Activated naive CD4-positive, alpha-beta T cell treated with anti-CD3 and anti-CD28 coated beads, Interleukin-2, amount 10 ng/mL, durations not matched to agents 7 days and 5 days (primary cell): ENCODE results near the gene NPFFR1.
A peak's percentile ranks its signal among the peaks of the same experiment; 100 is the strongest.
"Not testable (repeated sequence)": the region's sequence is repeated elsewhere in the genome, so short reads cannot be mapped to it uniquely, and the experiment has no call there.

Source experiments
- CTCF ChIA-PET: fragments of 350-600 bp; sonication (Branson Sonifier 250); formaldehyde crosslinking; loops from one replicate; lab custom pipeline; 2021; ENCODE audit warnings: antibody characterized with exemption; lab: Charles Lee
- DNase-seq: peaks from one replicate; pipeline ENCODE4 v3.0.0-alpha.2; 2020
- H3K27ac Mint-ChIP-seq: one replicate; pipeline ENCODE4 v1.8.0; 2021; ENCODE audit warnings: mild to moderate bottlenecking, moderate library complexity, mixed read lengths
- H3K27me3 Mint-ChIP-seq: one replicate; pipeline ENCODE4 v1.8.0; 2021; ENCODE audit warnings: mild to moderate bottlenecking, mixed read lengths
- H3K36me3 Mint-ChIP-seq: one replicate; pipeline ENCODE4 v1.8.0; 2021; ENCODE audit warnings: mixed read lengths
- H3K4me1 Mint-ChIP-seq: one replicate; pipeline ENCODE4 v1.8.0; 2021; ENCODE audit warnings: mixed read lengths
- H3K4me3 Mint-ChIP-seq: one replicate; pipeline ENCODE4 v1.8.0; 2021; ENCODE audit warnings: mild to moderate bottlenecking, moderate library complexity, mixed read lengths
- H3K9me3 Mint-ChIP-seq: one replicate; pipeline ENCODE4 v1.8.0; 2021; ENCODE audit warnings: mixed read lengths

Gene NPFFR1

GRCh38 chr10:70253878-70254765, 29.7 kb downstream of the NPFFR1 start:
- H3K9me3 Mint-ChIP-seq, result no peaks in the 10 kb centered on the region
- H3K27me3 Mint-ChIP-seq, result peaks cover 79% of the 10 kb centered on the region
- H3K27ac Mint-ChIP-seq, result no peak overlapping the region
- no peaks in the 10 kb centered on the region for H3K36me3 Mint-ChIP-seq
- no peak for DNase-seq
- peaks cover 11% of the 10 kb centered on the region for H3K4me1 Mint-ChIP-seq
- CTCF ChIA-PET, result no interaction called here
- no peak overlapping the region for H3K4me3 Mint-ChIP-seq

- H3K4me1 Mint-ChIP-seq, result peaks cover 9% of the 10 kb centered on the region
- H3K36me3 Mint-ChIP-seq, result no peaks in the 10 kb centered on the region
- H3K4me3 Mint-ChIP-seq, result no peak overlapping the region
- DNase-seq, result no peak
- CTCF ChIA-PET, result no interaction called here
- H3K9me3 Mint-ChIP-seq, result no peaks in the 10 kb centered on the region
- no peak overlapping the region for H3K27ac Mint-ChIP-seq
- peaks cover 66% of the 10 kb centered on the region for H3K27me3 Mint-ChIP-seq
These were observed 32.7 kb downstream of the NPFFR1 start for GRCh38 chr10:70250961-70251680.

GRCh38 chr10:70247360-70247759, 36.4 kb downstream of the NPFFR1 start:
- Mint-ChIP-seq H3K4me1 (no peaks in the 10 kb centered on the region), H3K4me3 (no peak overlapping the region), H3K27ac (no peak overlapping the region), H3K27me3 (peaks cover 52% of the 10 kb centered on the region), H3K9me3 (no peaks in the 10 kb centered on the region), H3K36me3 (no peaks in the 10 kb centered on the region)
- CTCF ChIA-PET, result no interaction called here
- DNase-seq, result no peak

GRCh38 chr10:70241081-70241480, 42.7 kb downstream of the NPFFR1 start:
- CTCF ChIA-PET, result interaction anchor here (0.7 to 0.8 kb wide), 2 partner anchors 9 to 19 kb away, joined by 3 to 4 read pairs; no protein-coding TSS in a partner anchor
- no peak overlapping the region for H3K27ac Mint-ChIP-seq
- no peaks in the 10 kb centered on the region for H3K4me1 Mint-ChIP-seq
- peaks cover 23% of the 10 kb centered on the region for H3K27me3 Mint-ChIP-seq
- no peak for DNase-seq
- no peak overlapping the region for H3K4me3 Mint-ChIP-seq
- H3K36me3 Mint-ChIP-seq, result no peaks in the 10 kb centered on the region
- peaks cover 3% of the 10 kb centered on the region for H3K9me3 Mint-ChIP-seq

- H3K27me3 Mint-ChIP-seq, result peaks cover 15% of the 10 kb centered on the region
- CTCF ChIA-PET, H3K27ac Mint-ChIP-seq, H3K9me3 Mint-ChIP-seq, H3K4me3 Mint-ChIP-seq, H3K4me1 Mint-ChIP-seq, H3K36me3 Mint-ChIP-seq, DNase-seq: not testable (repeated sequence)
These were observed 43.8 kb downstream of the NPFFR1 start for GRCh38 chr10:70239986-70240385.

GRCh38 chr10:70239077-70239976, 44.5 kb downstream of the NPFFR1 start:
- H3K27ac Mint-ChIP-seq, H3K4me1 Mint-ChIP-seq, H3K36me3 Mint-ChIP-seq, H3K4me3 Mint-ChIP-seq, H3K9me3 Mint-ChIP-seq, DNase-seq, CTCF ChIA-PET: not testable (repeated sequence)
- peaks cover 10% of the 10 kb centered on the region for H3K27me3 Mint-ChIP-seq

GRCh38 chr10:70237958-70238536, 45.8 kb downstream of the NPFFR1 start:
- H3K9me3 Mint-ChIP-seq, H3K4me3 Mint-ChIP-seq, DNase-seq, H3K36me3 Mint-ChIP-seq, H3K27ac Mint-ChIP-seq, H3K27me3 Mint-ChIP-seq: not testable (repeated sequence)
- CTCF ChIA-PET, result interaction anchor here (1.1 kb wide), 1 partner anchor 29 kb away, joined by 3 read pairs; no protein-coding TSS in a partner anchor
- peaks cover 14% of the 10 kb centered on the region for H3K4me1 Mint-ChIP-seq

- no peaks in the 10 kb centered on the region for H3K9me3 Mint-ChIP-seq
- DNase-seq, result no peak
- no peaks in the 10 kb centered on the region for H3K27me3 Mint-ChIP-seq
- no peak overlapping the region for H3K4me3 Mint-ChIP-seq
- peak overlapping the region; percentile 50 for H3K27ac Mint-ChIP-seq
- H3K4me1 Mint-ChIP-seq, result peaks cover 31% of the 10 kb centered on the region
- CTCF ChIA-PET, result no interaction called here
- H3K36me3 Mint-ChIP-seq, result peaks cover 3% of the 10 kb centered on the region
These were observed 48.9 kb downstream of the NPFFR1 start for GRCh38 chr10:70234668-70235447.

GRCh38 chr10:70233939-70234300, 49.9 kb downstream of the NPFFR1 start:
- Mint-ChIP-seq H3K4me3 (peak overlapping the region; percentile 73), H3K27ac (peak overlapping the region; percentile 85), H3K27me3 (no peaks in the 10 kb centered on the region), H3K4me1 (peaks cover 38% of the 10 kb centered on the region), H3K36me3 (peaks cover 6% of the 10 kb centered on the region), H3K9me3 (no peaks in the 10 kb centered on the region)
- CTCF ChIA-PET, result interaction anchor here (0.7 to 2.8 kb wide), 4 partner anchors 12 to 130 kb away, joined by 3 to 21 read pairs (median 4); no protein-coding TSS in a partner anchor
- DNase-seq, result no peak

- CTCF ChIA-PET, result interaction anchor here (0.7 to 2.8 kb wide), 7 partner anchors 11 to 130 kb away, joined by 3 to 30 read pairs (median 3); no protein-coding TSS in a partner anchor
- Mint-ChIP-seq H3K4me3 (peak within 1 kb of the TSS; percentile 73), H3K4me1 (peaks cover 44% of the 10 kb centered on the region), H3K27me3 (no peaks in the 10 kb centered on the region), H3K27ac (peak within 1 kb of the TSS; percentile 85), H3K36me3 (peaks cover 11% of the 10 kb centered on the region), H3K9me3 (no peaks in the 10 kb centered on the region)
- peak; percentile 99 for DNase-seq
These were observed 50.5 kb downstream of the NPFFR1 start, which contains the start of gene PPA1 for GRCh38 chr10:70233109-70233938. TSS of gene PPA1 (minus strand) at chr10:70233429. CDS start at chr10:70233327, 102 bp downstream.

GRCh38 chr10:70232859-70233108, 51.0 kb downstream of the NPFFR1 start:
- H3K4me3 Mint-ChIP-seq, result peak overlapping the region; percentile 73
- H3K27ac Mint-ChIP-seq, result peak overlapping the region; percentile 81
- DNase-seq, result no peak
- CTCF ChIA-PET, result interaction anchor here (1.0 to 2.8 kb wide), 7 partner anchors 9 to 131 kb away, joined by 3 to 30 read pairs (median 4); partner anchors contain the start of gene TYSND1
- no peaks in the 10 kb centered on the region for H3K27me3 Mint-ChIP-seq
- H3K9me3 Mint-ChIP-seq, result no peaks in the 10 kb centered on the region
- peaks cover 48% of the 10 kb centered on the region for H3K4me1 Mint-ChIP-seq
- peaks cover 11% of the 10 kb centered on the region for H3K36me3 Mint-ChIP-seq

GRCh38 chr10:70232155-70232858, 51.5 kb downstream of the NPFFR1 start:
- peak overlapping the region; percentile 73 for H3K4me3 Mint-ChIP-seq
- no peaks in the 10 kb centered on the region for H3K9me3 Mint-ChIP-seq
- H3K27ac Mint-ChIP-seq, result peak overlapping the region; percentile 81
- peaks cover 48% of the 10 kb centered on the region for H3K4me1 Mint-ChIP-seq
- peak; percentile 58 for DNase-seq
- no peaks in the 10 kb centered on the region for H3K27me3 Mint-ChIP-seq
- peaks cover 11% of the 10 kb centered on the region for H3K36me3 Mint-ChIP-seq
- CTCF ChIA-PET, result interaction anchor here (0.7 to 2.8 kb wide), 12 partner anchors 9 to 172 kb away, joined by 3 to 30 read pairs (median 4); partner anchors contain the start of gene TYSND1
